ENCODE data around the gene CHML.
"Not testable (repeated sequence)": the region's sequence is repeated elsewhere in the genome, so short reads cannot be mapped to it uniquely, and the experiment has no call there.

Gene CHML

GRCh38 chr1:241672301-241672700 is 32.1 kb upstream of the CHML start:
- H3F3A ChIP-seq (ENCODE audit: low read depth): no peaks in the 10 kb centered on the region
- H3K36me3 ChIP-seq (ENCODE audit: insufficient read depth, low read length): no peaks in the 10 kb centered on the region
- no peak overlapping the region for H3K4me3 ChIP-seq (ENCODE audit: low read length, poor library complexity, severe bottlenecking)
- no peaks in the 10 kb centered on the region for H3K4me1 ChIP-seq (ENCODE audit: insufficient read depth, low read length, poor library complexity, severe bottlenecking)
- H3K27me3 ChIP-seq (ENCODE audit: insufficient read depth, low read length, poor library complexity, severe bottlenecking): no peaks in the 10 kb centered on the region
- no peak overlapping the region for H3K9ac ChIP-seq (ENCODE audit: low read depth, low read length, poor library complexity, severe bottlenecking)
- H4K20me1 ChIP-seq (ENCODE audit: insufficient read depth, low read length, poor library complexity, severe bottlenecking): no peaks in the 10 kb centered on the region
- no peak overlapping the region for H2AFZ ChIP-seq (ENCODE audit: low read length)
- no peaks in the 10 kb centered on the region for H3K9me3 ChIP-seq (ENCODE audit: insufficient read depth, low read depth, low read length)
- TF ChIP-seq CTCF (conservative IDR thresholded peaks at IDR 0.05; ENCODE audit: low read length) (no peak), EZH2phosphoT487 (IDR thresholded peaks at IDR 0.05; ENCODE audit: borderline replicate concordance) (no peak)
- H3K79me2 ChIP-seq (ENCODE audit: insufficient read depth, low read length): no peaks in the 10 kb centered on the region
- H3K4me2 ChIP-seq (ENCODE audit: low read depth, low read length, poor library complexity, severe bottlenecking): no peak overlapping the region
- H3K9me2 ChIP-seq (replicated peaks; ENCODE audit: low read depth, low read length): no peaks in the 10 kb centered on the region

- Histone ChIP-seq H3K9me2 (replicated peaks; ENCODE audit: low read depth, low read length) (no peaks in the 10 kb centered on the region), H3K9ac (ENCODE audit: low read depth, low read length, poor library complexity, severe bottlenecking) (no peak overlapping the region), H3K4me3 (ENCODE audit: low read length, poor library complexity, severe bottlenecking) (no peak overlapping the region), H2AFZ (ENCODE audit: low read length) (no peak overlapping the region), H3F3A (ENCODE audit: low read depth) (no peaks in the 10 kb centered on the region), H3K79me2 (ENCODE audit: insufficient read depth, low read length) (no peaks in the 10 kb centered on the region), H3K9me3 (ENCODE audit: insufficient read depth, low read depth, low read length) (no peaks in the 10 kb centered on the region), H4K20me1 (ENCODE audit: insufficient read depth, low read length, poor library complexity, severe bottlenecking) (no peaks in the 10 kb centered on the region), H3K36me3 (ENCODE audit: insufficient read depth, low read length) (no peaks in the 10 kb centered on the region), H3K4me2 (ENCODE audit: low read depth, low read length, poor library complexity, severe bottlenecking) (no peak overlapping the region), H3K4me1 (ENCODE audit: insufficient read depth, low read length, poor library complexity, severe bottlenecking) (no peaks in the 10 kb centered on the region), H3K27me3 (ENCODE audit: insufficient read depth, low read length, poor library complexity, severe bottlenecking) (no peaks in the 10 kb centered on the region)
- TF ChIP-seq EZH2phosphoT487 (IDR thresholded peaks at IDR 0.05; ENCODE audit: borderline replicate concordance) (no peak), CTCF (conservative IDR thresholded peaks at IDR 0.05; ENCODE audit: low read length) (no peak)
These were observed 26.2 kb upstream of the CHML start for GRCh38 chr1:241666419-241666818.

GRCh38 chr1:241660424-241660972 is 20.3 kb upstream of the CHML start:
- Histone ChIP-seq H3K4me2 (ENCODE audit: low read depth, low read length, poor library complexity, severe bottlenecking) (no peak overlapping the region), H3K79me2 (ENCODE audit: insufficient read depth, low read length) (no peaks in the 10 kb centered on the region)

GRCh38 chr1:241659016-241659415 is 18.8 kb upstream of the CHML start:
- not testable (repeated sequence) for H3K9me3 ChIP-seq (ENCODE audit: insufficient read depth, low read depth, low read length); H3K27me3 ChIP-seq (ENCODE audit: insufficient read depth, low read length, poor library complexity, severe bottlenecking); H3K36me3 ChIP-seq (ENCODE audit: insufficient read depth, low read length); H3F3A ChIP-seq (ENCODE audit: low read depth); H3K79me2 ChIP-seq (ENCODE audit: insufficient read depth, low read length); H4K20me1 ChIP-seq (ENCODE audit: insufficient read depth, low read length, poor library complexity, severe bottlenecking); H3K4me2 ChIP-seq (ENCODE audit: low read depth, low read length, poor library complexity, severe bottlenecking); H3K9ac ChIP-seq (ENCODE audit: low read depth, low read length, poor library complexity, severe bottlenecking); H3K9me2 ChIP-seq (replicated peaks; ENCODE audit: low read depth, low read length); H3K4me3 ChIP-seq (ENCODE audit: low read length, poor library complexity, severe bottlenecking); H3K4me1 ChIP-seq (ENCODE audit: insufficient read depth, low read length, poor library complexity, severe bottlenecking); H2AFZ ChIP-seq (ENCODE audit: low read length)

More at GRCh38 chr1:241660424-241660972, 20.3 kb upstream of the CHML start:
- Histone ChIP-seq H3K9me2 (replicated peaks; ENCODE audit: low read depth, low read length) (no peaks in the 10 kb centered on the region), H4K20me1 (ENCODE audit: insufficient read depth, low read length, poor library complexity, severe bottlenecking) (no peaks in the 10 kb centered on the region), H3K36me3 (ENCODE audit: insufficient read depth, low read length) (no peaks in the 10 kb centered on the region), H3K4me3 (ENCODE audit: low read length, poor library complexity, severe bottlenecking) (no peak overlapping the region), H3K4me1 (ENCODE audit: insufficient read depth, low read length, poor library complexity, severe bottlenecking) (no peaks in the 10 kb centered on the region), H3K9ac (ENCODE audit: low read depth, low read length, poor library complexity, severe bottlenecking) (no peak overlapping the region), H3K27me3 (ENCODE audit: insufficient read depth, low read length, poor library complexity, severe bottlenecking) (no peaks in the 10 kb centered on the region), H3F3A (ENCODE audit: low read depth) (no peaks in the 10 kb centered on the region), H2AFZ (ENCODE audit: low read length) (no peak overlapping the region), H3K9me3 (ENCODE audit: insufficient read depth, low read depth, low read length) (no peaks in the 10 kb centered on the region)
- TF ChIP-seq EZH2phosphoT487 (IDR thresholded peaks at IDR 0.05; ENCODE audit: borderline replicate concordance): no peak
- no peak for TF ChIP-seq CTCF (conservative IDR thresholded peaks at IDR 0.05; ENCODE audit: low read length)
